ENCODE data around the gene TGFBRAP1.

The TGFBRAP1 gene, protein sequence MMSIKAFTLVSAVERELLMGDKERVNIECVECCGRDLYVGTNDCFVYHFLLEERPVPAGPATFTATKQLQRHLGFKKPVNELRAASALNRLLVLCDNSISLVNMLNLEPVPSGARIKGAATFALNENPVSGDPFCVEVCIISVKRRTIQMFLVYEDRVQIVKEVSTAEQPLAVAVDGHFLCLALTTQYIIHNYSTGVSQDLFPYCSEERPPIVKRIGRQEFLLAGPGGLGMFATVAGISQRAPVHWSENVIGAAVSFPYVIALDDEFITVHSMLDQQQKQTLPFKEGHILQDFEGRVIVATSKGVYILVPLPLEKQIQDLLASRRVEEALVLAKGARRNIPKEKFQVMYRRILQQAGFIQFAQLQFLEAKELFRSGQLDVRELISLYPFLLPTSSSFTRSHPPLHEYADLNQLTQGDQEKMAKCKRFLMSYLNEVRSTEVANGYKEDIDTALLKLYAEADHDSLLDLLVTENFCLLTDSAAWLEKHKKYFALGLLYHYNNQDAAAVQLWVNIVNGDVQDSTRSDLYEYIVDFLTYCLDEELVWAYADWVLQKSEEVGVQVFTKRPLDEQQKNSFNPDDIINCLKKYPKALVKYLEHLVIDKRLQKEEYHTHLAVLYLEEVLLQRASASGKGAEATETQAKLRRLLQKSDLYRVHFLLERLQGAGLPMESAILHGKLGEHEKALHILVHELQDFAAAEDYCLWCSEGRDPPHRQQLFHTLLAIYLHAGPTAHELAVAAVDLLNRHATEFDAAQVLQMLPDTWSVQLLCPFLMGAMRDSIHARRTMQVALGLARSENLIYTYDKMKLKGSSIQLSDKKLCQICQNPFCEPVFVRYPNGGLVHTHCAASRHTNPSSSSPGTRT

DNA sequence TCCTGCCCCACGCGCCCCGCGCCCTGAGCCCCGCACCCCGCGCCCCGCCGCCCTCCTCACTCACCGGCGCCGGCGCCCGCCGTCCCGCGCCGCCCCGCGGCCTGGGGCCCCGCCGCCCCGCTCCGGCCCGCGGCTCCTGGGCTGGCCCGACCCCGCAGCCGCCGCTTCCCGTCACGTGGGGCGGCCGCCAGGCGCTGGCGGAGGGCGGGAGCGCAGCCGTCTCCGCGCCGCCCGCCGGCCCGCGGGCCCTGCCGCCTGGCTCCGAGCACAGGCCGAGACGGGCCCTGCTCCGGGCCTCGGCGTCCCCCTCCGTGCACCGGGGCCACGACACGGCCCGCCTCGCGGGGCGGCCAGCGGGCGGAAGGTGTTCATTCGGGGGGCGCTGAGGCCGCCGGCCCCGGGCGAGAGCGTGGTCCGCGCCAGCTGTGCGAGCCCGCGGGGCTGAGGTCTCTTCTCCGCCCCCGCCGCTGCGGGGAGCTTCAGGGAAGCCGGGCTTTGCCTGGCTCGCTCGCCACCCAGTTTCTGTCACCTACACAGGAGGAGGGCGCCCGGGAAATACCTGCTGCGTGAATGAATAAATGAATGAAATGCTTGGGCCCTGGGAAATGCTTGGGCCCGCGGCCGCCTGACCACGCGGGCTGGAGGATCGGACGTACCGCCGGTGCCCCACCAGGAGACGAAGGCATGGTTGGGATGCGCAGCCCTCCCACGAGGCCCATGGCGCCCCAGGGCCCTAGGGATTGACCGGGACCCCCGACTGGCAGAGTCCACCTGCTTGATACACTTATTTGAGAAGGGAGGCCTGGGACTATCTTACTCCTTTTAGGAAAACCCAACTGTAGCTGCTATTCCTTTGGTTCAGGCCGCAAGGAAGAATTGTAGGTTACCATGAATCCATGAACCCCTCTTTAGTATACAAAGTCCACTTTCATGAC is at the start of gene TGFBRAP1:
Gene TGFBRAP1 (minus strand): TSS at position 175 of the 935 bp plus-strand sequence. CDS start 21,434 bp downstream, outside the sequence.
- no peak for DNase-seq

DNA sequence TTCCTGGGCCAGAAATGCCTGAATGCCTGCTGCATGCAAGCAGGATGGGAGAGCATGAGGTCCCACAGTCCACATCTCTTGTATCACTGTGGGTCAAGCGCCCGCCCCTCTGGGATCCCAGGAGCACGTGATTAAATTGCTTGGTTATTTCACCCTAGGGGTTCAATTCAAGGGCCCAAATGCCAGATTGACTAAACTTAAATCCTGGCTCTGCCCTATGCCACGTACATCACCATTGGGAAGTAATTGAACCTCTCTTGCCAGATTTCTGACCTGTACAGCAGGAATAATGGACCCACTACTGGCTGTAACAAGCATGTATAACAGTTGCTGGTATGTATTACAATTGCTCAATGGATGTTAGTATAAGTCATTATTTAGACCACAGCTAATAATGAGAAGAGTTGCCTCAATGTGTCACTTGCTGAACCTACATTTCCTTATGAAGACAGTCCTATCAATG is 49.4 kb upstream of the TGFBRAP1 start:
- DNase-seq = no peak

DNA sequence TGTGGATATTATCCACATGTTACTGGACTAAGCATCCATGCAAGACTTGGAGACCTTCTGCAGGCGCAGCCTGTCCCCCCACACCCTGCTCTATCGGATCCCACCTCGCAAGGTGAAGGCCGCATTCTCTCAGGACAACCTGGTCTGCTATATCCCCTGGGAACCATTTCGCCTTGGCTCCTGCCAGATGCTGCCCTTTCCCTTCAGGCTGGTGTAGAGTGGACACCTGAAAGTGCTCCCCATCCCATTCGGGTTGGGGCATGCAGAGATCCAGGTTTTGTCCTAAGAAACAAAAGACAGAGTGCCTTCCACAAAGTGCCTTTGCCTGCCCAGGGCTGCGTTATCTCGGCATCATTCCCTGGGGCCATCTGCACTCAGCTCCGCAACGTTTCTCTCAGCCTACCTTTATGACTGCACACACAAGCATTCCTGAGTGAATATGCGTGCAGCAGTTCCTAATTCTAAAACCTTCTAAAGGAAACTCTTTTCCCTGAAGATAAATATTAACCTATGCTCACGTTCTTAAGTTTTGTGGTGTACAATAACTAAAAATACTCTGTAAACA is 48.8 kb upstream of the TGFBRAP1 start:
- no peak for DNase-seq

DNA sequence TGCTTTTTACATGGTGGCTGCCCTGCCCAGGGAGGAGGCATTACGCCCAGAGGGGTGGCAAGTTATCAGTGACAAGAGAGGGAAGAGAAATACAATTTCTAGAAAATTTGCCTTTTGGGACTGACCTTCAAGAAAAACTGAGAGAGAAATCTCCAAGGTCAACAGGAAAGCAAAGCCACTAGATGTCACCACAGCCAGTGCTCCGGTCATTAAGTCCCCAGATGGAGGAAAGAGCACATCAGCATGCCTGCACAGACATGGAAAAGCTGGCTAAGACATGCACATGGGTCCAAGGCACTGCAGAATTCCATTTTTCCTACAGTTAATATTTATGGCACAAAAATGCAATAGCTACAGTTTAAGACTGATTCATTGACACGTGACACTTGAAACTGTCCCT is 48.3 kb upstream of the TGFBRAP1 start:
- DNase-seq = no peak

DNA sequence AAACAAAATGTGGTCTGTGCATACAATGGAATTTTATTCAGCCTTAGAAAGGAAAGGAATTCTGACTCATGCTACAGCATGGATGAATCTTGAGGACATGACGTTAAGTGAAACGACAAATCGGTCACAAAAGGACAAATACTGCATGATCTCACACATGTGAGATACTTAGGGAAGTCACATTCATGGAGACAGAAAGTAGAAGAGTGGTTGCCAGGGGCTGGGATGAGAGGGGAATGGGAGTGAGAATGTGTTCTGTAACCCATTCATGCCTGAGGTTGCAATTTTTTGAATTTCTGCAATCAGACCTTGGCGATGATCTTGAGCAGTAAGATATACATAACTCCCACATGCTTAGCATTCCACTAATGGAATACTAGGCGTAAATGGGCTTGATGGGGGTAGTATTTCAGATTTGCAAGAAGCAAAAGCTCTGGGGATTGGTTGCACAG is 47.3 kb upstream of the TGFBRAP1 start:
- DNase-seq = no peak

DNA sequence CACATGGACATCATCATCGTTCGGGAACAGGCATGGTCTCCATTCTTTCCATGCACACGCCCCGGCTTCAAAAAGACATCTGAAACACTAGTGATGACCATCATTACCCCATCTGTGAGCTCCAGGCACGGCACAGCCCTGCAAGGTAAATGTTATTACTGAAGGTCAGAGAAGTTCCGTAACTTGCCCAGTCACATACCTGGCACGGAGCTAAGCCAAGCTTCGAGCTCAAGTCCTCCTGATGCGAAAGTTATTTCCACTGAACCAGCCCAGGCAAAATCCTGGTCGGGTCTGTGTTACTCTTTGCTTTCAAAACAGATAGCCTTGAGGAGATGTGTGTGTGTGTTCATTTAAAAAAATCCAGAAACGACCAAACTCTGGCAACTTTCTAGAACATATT is 46.5 kb upstream of the TGFBRAP1 start:
- no peak for DNase-seq

DNA sequence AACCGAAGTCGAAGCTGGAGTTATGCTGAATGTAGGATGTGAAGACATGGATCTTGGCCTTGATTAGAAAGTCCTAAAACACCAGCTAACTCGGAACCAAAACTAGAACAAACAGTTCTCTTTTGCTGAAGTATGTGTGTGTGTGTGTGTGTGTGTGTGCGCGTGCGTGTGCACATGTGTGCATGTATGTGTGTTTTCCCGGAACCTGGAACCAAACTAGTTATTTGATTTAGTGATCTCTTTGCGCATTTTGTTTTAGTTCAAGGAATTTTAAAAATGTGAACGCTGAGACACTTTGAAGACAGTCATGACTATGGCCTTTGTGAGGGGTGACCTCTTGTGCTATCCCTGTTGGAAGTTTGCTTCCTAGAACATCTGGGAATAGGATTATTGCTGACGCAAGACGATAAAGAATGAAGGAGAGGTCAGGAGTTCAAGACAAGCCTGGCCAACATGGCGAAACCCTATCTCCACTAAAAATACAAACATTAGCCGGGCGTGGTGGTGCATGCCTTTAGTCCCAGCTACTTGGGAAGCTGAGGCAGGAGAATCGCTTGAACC is 45.5 kb upstream of the TGFBRAP1 start:
- DNase-seq = no peak

DNA sequence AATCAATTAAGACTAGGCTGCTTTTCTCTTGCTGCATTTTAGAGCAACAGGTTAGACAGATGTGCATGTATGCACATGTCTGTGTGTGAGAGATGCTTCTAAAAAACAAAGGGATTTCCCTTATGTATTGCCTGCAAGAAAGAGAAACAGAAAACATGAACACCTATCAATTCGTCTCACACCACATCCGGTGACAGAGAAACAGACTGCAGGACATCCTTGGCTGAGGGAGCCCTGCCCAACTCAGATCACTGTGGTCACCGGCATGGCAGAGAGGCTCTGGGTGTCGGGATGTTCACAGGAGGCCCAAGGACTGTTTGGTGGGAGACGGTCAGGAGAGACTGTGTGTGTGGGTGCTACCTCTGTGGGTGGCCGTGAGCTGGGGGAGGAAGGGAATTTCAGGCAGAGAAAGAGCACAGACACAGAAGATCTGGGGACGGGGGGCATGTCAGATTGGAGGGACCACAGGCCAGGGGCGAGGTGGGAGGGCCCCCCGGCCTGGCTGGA is 44.4 kb upstream of the TGFBRAP1 start:
- no peak for DNase-seq

DNA sequence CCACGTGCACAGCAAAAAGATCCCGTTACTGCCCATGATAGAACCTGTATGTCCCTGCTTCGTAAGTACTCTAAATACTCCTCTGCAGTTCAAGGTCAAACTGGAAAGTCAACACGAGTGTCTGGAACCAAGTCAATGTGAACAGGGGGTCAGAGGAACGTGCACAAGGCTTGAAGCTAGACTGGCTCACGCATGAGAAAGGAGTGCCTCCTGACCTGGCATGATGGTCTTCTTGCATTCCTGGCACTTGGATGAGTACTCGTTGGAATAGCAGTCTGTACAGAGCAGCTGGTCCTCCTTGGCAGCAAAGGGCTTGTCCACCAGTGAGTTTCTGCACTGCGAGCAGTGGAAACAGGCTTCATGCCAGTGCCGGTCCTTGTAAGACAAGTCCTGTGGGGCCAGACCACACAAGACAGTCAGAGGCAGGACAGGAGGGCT is 43.8 kb upstream of the TGFBRAP1 start:
- DNase-seq = no peak

DNA sequence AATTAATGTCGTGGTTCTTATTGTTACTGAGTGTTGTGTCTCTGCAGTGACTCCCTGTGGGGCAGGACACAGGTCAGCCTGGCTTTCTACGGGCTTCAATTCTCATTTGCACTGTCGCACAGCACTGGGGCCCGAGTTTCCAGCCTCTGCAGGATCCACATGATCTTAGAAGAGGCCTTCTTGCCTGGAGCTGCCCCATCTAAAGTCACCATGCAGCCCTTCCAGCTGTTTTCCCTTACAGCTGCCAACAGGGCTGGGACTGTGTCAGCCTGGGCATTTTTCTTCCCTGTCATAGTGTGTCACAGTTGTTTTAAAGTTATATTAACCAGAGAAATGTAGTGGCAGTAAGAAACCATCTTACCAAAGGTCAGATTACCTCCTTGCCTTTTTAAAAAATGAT is 42.3 kb upstream of the TGFBRAP1 start:
- no peak for DNase-seq

DNA sequence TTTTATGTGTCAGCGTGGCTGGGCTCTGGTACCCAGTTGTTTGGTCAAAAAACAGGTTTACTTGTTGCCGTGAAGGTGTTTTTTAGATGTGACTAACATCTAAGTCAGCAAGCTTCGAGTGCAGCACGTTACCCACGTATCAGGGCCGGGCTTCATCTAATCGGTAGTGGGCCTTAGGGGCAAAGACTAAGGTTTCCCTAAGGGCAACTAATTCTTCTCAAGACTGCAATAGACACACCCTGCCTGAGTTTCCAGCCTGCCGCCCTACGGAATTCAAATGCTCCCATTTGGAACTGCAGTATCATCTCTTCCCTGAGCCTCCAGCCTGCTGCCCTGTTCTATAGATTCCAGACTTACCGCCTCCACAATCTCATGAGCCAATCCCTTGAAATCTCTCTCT is 41.6 kb upstream of the TGFBRAP1 start:
- no peak for DNase-seq

DNA sequence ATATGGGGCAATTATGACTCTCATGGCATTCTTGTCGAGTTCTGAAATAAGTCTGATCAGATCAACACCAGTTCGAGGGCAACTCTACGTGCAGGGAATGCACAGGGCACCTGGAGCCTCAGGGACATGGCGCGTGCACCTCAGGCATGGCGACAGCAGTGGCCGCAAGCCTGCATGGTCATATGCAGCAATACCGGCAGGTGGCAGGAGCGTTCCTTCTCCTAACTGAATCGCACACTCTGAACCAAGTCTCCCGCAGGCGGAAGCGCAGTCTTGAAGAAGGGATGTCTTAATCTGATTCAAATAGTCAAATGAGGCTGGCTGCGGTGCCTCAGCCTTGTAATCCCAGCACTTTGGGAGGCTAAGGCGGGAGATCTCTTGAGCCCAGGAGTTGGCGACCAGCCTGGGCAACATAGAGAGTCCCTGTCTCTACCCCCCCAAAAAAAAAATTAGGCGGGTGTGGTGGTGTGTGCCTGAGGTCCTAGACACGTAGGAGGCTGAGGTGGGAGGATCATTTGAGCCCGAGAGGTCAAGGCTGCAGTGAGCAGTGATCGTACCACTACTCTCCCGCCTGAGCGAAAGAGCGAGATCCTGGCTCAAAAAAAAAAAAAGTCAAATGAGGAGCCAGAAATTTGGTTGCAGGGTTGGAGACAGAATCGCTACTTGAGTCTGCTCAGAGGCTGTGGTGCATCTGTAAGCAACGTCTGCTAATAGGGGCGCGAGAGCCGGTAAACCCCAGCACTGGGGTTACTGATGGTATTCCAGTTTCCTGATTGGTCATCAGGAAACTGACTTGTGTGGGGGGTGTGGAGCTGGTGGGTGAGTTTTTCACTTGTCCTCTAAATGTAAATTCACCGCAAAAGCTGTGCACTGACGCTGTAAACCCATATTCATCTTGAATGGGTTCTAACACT is 40.5 kb upstream of the TGFBRAP1 start:
- DNase-seq = no peak

DNA sequence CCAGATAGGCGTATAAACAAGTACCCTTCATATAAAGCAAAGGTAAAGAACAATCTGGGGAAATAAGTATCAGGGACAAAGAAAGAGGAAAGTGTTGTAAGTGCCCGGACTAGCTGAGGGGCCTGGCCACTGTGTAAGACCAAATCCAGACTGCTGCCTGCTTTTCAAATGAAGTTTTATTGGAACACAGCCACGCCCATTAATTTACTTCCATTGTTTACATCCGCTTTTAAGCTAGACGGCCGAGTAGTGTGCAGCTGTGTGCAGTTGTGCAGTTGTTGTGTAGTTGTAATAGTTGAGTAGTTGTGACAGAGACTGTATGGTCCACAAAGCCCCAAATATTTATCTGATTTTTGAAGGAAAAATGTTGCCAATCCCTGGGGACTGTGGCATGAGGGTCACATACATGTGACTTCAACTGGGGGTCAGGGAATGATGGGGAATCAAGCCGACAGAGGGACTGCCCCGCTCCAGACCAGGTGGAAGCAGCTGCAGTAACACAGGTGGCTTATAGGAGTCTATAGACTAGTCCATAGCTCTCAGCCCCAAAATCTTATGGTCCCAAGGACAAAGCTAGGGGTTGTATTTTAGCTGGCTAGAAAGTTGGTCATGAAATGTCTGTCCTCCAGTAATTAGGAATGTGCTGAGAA is 39.3 kb upstream of the TGFBRAP1 start:
- no peak for DNase-seq

DNA sequence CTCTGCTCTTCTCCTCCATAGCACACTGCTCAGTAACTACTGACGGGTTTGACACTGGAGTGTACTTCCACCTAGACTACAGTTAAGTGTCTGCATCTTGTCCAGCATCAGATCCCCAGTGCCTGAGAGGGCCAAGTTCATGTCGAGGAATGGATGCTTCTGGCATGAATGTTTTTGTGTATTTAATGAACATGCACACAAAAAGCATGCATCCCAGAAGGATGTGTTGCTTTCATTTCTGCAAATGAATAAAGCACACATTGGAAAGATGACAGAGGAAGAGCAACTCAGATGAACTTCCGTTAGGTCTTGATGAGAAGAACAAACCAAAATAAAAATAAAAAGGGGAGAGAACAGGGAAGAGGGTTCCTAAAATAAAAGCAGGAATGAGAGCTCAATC is 35.7 kb upstream of the TGFBRAP1 start:
- DNase-seq = no peak

DNA sequence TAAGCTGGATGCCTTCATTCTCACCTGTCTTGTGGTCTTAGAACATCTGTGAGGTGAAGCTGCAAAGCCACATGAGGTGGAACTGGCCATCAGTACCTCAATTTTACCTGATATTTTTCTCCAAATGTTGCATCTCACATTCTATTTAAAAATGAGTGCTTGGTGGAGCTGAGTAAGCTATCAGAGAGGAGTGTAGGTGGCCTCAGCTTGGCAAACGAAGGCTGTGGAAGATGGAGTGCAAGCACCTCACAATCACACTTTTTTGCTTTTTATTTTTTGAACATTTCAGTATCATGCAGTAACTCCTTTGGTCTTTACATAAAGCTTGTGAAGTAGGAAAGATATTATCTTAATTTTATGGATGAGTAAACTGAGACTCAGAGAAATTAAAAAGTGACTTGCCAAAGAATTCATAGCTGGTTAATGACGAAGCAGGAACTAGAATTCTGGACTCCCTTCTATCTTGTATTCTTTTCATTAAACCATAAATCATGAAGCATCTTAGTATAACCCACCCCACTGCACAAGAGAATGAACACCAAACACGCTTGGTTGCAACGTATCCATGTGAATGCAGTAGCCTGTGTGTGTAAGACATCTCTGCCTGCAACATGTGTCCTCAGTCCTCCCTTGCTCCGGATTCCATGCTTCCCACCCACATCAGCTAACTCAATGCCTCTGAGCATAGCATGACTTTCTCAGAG is 35.1 kb upstream of the TGFBRAP1 start:
- no peak for DNase-seq

DNA sequence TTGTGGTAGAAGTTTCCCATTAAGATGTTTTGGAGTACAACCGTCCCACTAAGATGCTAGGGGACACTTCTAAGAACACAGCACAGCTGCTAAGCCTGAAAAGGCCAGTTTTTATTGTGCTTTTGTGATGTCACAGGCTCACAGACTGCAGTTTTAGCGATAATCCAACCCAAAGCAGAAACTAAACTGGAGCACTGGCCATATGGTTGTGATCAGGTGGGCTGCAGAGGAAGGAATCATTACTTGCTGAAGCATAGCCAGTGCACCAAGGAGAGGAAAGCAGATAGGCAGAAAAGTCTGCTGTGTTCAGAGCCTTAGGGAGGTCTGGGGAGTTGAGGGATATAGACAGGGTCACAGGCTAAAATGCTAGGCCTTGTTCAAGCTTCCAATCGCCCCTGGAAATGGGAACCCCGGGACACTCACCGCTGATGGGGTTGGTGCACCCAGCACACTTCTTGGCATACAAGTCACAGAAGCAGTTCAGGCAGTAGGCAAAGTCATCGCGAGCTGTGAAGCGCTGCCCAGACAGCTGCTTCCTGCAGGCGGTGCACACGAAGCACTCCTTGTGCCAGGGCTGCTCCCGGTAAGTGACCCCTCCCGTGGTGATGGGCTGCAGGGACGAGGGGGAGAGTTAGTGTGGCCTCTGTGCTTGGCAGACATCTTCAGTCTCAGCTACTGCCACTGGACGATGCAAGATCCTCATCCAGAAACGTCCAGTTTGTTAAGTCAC is 33.5 kb upstream of the TGFBRAP1 start:
- no peak for DNase-seq

DNA sequence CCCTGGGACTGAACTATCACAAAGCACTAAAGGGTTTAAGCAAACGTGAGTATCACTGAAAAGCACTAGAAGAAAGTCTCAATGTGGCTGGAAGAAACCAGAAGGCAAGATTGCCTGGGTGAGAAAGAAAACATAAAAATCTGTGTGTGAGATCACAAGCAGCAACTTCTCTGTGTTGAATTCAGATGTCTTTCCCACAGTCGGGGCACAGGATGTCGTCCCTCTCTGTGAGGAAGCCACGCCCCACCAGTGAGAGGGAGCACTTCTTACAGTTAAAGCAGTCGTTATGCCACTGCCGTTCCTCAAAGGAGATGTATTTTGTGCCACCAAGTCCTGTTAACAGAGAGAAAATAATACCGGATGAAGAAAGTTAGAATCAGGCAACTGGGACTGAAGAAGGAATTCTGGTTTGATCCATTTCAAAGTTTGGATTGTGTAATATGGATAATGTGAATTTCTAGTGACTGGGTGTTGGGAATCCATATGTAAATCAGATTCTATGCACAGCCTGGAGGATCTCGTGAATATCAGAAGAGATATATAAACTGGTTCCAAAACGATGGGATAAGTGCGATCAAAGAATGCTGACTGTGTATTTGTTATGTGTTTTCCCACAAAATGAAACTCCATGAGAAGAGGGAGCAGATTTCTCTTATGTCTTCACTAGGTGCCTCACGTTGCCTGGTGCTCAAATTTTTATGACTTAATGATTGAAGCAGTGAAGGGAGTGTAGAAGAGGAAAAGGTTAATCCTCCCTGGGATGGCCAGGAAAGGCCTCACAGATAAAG is 31.8 kb upstream of the TGFBRAP1 start:
- no peak for DNase-seq

DNA sequence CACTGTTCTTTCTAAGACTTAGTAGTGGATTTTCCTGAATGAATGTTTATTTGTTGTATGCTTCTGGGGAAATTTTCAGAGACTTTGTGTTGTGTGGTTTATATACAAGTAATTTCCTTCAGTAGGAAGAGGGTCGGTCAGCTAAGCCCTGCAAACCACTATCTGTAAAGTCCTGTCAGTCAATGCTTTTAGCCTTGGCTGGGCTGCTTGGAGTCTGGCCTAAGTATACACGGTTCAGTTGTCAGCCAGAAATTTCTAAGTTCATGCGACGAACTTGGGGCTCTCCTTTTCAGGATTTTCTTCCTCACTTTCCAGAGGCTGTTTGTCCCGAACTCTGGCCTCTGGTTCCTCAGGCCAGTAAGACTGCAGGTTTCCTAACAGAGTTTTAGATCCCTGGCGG is 29.1 kb upstream of the TGFBRAP1 start:
- no peak for DNase-seq

Measured in T1000 (cell line).